Activated CD8-positive, alpha-beta T cell treated with anti-CD3 and anti-CD28 coated beads for 36 hours (primary cell): ENCODE results near the gene GPX2. TPM values are rescaled to one million over a fixed set of nuclear protein-coding genes. Genes with fewer than 3 reads are reported as not detected.

Experiments used
- ATAC-seq: fragments of 200-7000 bp; cut with Tn5 transposase; one replicate; pipeline ENCODE4 v1.10.0; 2021; ENCODE audit warnings: mild to moderate bottlenecking, moderate library complexity
- CTCF ChIA-PET: fragments of 350-600 bp; sonication (Branson Sonifier 250); formaldehyde crosslinking; loops from one replicate; lab custom pipeline; 2021; ENCODE audit warnings: antibody characterized with exemption; lab: Charles Lee
- POLR2A ChIA-PET: fragments of 350-600 bp; sonication (Branson Sonifier 250); formaldehyde crosslinking; loops from one replicate; lab custom pipeline; 2021; ENCODE audit warnings: antibody characterized with exemption; lab: Charles Lee
- DNase-seq: peaks from one replicate; pipeline ENCODE4 v3.0.0-alpha.2; 2020
- H3K27ac Mint-ChIP-seq: one replicate; pipeline ENCODE4 v1.8.0; 2021; ENCODE audit warnings: mild to moderate bottlenecking, mixed read lengths
- H3K27me3 Mint-ChIP-seq: one replicate; pipeline ENCODE4 v1.8.0; 2021; ENCODE audit warnings: mixed read lengths
- H3K36me3 Mint-ChIP-seq: one replicate; pipeline ENCODE4 v1.8.0; 2021; ENCODE audit warnings: low read depth, mixed read lengths
- H3K4me1 Mint-ChIP-seq: one replicate; pipeline ENCODE4 v1.8.0; 2021; ENCODE audit warnings: low read depth, mixed read lengths
- H3K4me3 Mint-ChIP-seq: one replicate; pipeline ENCODE4 v1.8.0; 2021; ENCODE audit warnings: mild to moderate bottlenecking, moderate library complexity, mixed read lengths
- H3K9me3 Mint-ChIP-seq: one replicate; pipeline ENCODE4 v1.8.0; 2021; ENCODE audit warnings: mixed read lengths
- CTCF ChIP-seq: fragments of 200-600 bp; IDR thresholded peaks from one replicate; pipeline ENCODE4 v1.8.0; 2022; ENCODE audit warnings: antibody characterized with exemption, mild to moderate bottlenecking
- intact Hi-C: fragments of 100-400 bp; cut with micrococcal nuclease; formaldehyde crosslinking; loops from one replicate; pipeline ENCODE4 v1.10.0; 2022
- total RNA-seq, 2 experiments: library from RNA; stranded (reverse); gene quantifications; one replicate each; pipeline ENCODE4 v1.2.3, GENCODE V29; 2021

GPX2 gene
- total RNA-seq, 2 experiments from 2014 or later: not detected

- no peak for TF ChIP-seq CTCF
- Mint-ChIP-seq H3K9me3 (no peaks in the 10 kb centered on the region), H3K27ac (no peak overlapping the region), H3K4me3 (no peak overlapping the region), H3K27me3 (no peaks in the 10 kb centered on the region), H3K4me1 (peaks cover 3% of the 10 kb centered on the region), H3K36me3 (no peaks in the 10 kb centered on the region)
- CTCF ChIA-PET: interaction anchor here (1.0 kb wide), 1 partner anchor 11 kb away, joined by 3 read pairs; no protein-coding TSS in a partner anchor
- intact Hi-C loops: no loop called here
- POLR2A ChIA-PET: no interaction called here
- ATAC-seq: no peak
- DNase-seq: no peak
These were observed 31.3 kb upstream of the GPX2 start for GRCh38 chr14:64973826-64974225.

DNA sequence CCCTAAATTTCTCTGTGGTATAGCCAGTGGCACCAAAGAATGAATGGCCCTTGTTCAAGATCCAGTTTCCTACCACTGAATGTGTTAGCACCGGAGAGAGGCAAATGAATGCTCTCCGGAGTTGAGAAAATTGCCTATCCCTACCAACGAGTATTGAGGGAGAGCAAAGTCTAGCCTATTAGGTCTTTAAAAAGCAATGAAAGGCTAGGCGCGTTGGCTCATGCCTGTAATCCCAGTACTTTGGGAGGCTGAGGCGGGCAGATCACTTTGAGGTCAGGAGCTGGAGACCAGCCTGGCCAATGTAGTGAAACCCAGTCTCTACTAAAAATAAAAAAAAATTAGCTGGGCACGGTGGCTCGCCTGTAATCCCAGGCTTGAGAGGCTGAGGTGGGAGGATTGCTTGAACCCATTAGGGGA lies 30.5 kb upstream of the GPX2 start:
- H3K4me3 Mint-ChIP-seq: peak overlapping the region; percentile 76
- no peak for DNase-seq
- POLR2A ChIA-PET: no interaction called here

DNA sequence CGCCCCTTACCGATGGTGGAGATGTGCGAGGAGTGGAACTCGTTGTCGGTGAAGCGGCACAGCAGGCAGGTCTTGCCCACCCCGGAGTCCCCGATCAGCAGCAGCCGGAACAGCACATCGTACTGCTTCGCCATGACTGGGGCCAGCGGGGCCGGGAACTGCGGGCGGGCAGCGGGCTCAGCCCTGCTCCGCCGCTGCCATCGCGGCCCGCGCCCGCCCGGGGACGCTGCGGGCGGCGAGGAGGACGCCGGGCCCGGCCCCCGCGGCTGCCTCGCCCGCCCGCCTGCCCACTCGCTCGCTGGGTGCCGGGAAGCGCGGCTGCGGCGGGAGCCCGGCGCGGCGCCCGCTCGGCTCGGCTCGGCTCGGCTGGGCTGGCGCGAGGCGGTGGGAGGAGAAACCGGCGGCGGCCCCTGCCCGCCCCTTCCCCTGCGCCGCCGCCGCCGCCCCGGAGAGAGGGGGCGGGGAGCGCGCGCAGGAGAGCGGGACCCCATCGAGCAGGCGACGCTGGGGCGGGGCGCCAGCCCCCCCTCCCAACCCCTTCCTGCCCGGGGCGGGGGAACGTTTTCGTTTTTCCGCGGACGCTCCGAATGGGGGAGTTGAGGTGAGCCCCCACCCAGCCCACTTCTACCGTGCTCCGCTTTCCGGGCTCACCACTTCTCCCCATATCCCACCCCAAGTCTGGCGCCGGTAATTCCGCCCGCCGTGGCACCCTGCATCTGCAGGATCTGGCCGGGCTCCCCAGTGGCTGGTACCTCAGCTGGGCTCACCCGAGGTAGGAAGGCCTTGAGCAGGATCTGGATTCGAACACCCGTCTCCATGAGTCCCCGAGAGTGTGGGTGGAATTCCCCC lies 29.6 kb upstream of the GPX2 start, which contains the start of gene RAB15:
Gene RAB15, minus strand, starts transcription at position 394 of the 849 bp plus-strand sequence. Its CDS starts 260 bp downstream, at position 134.
- H3K27ac Mint-ChIP-seq: peak within 1 kb of the TSS; percentile 71
- no peaks in the 10 kb centered on the region for H3K27me3 Mint-ChIP-seq
- no peaks in the 10 kb centered on the region for H3K36me3 Mint-ChIP-seq
- peak; percentile 39 for DNase-seq
- peak; percentile 76 for ATAC-seq
- peaks cover 3% of the 10 kb centered on the region for H3K4me1 Mint-ChIP-seq
- ChIA-PET CTCF (no interaction called here), POLR2A (no interaction called here)
- TF ChIP-seq CTCF: no peak
- H3K4me3 Mint-ChIP-seq: peak within 1 kb of the TSS; percentile 76
- no peaks in the 10 kb centered on the region for H3K9me3 Mint-ChIP-seq
- intact Hi-C loops: no loop called here

More for the DNA sequence above, 30.5 kb upstream of the GPX2 start:
- Mint-ChIP-seq H3K36me3 (no peaks in the 10 kb centered on the region), H3K27me3 (no peaks in the 10 kb centered on the region), H3K27ac (no peak overlapping the region), H3K4me1 (peaks cover 3% of the 10 kb centered on the region), H3K9me3 (no peaks in the 10 kb centered on the region)
- CTCF ChIA-PET: no interaction called here
- no peak for TF ChIP-seq CTCF
- intact Hi-C loops: no loop called here
- no peak for ATAC-seq

DNA sequence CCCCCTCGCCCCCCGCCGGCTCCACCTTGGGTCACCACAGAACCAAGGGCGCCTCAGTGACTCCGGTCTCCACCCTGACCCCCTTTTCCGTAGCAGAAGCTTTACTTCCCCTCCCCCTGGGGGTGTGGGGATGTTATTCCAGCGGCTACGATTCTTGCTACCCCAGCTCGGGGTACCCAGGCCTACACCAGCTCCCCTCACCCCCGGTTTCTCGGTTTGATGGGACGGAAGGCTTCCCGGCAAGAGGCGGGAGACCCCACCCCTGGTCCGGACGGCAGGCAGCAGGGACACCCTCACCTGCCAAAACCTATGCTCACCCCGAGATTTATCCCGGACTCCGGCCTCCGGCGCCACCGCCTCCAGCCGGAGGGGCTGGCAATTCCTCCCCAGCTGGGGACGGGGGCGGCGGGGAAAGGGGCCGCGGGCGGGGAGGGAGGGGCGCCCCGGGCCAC lies 29.0 kb upstream of the GPX2 start:
- H3K27ac Mint-ChIP-seq: no peak overlapping the region
- peak overlapping the region; percentile 59 for H3K4me3 Mint-ChIP-seq
- H3K36me3 Mint-ChIP-seq: no peaks in the 10 kb centered on the region
- DNase-seq (no peak), ATAC-seq (no peak)
- TF ChIP-seq CTCF: no peak
- no peaks in the 10 kb centered on the region for H3K9me3 Mint-ChIP-seq
- peaks cover 3% of the 10 kb centered on the region for H3K4me1 Mint-ChIP-seq
- intact Hi-C loops: no loop called here
- ChIA-PET POLR2A (no interaction called here), CTCF (interaction anchor here (1.6 kb wide), 1 partner anchor 80 kb away, joined by 6 read pairs; no protein-coding TSS in a partner anchor)
- H3K27me3 Mint-ChIP-seq: no peaks in the 10 kb centered on the region
